ENCODE data around the gene TBC1D8. TPM values are rescaled to one million over a fixed set of nuclear protein-coding genes. Genes with fewer than 3 reads are reported as not detected.

TBC1D8 gene
- total and polyA plus RNA-seq, 2 of the 8 experiments (the other 6 are each of a cell fraction or from before 2014, with no cell fraction given), result 20.8 to 21.8 TPM

- no peak for FAIRE-seq
- TF ChIP-seq JUND (IDR thresholded peaks at IDR 0.05; ENCODE audit: low read length) (no peak), SIRT6 (IDR thresholded peaks at IDR 0.05; ENCODE audit: low read length) (no peak), MAFK (IDR thresholded peaks at IDR 0.05; ENCODE audit: low read depth, low read length) (no peak), ASH2L (IDR thresholded peaks at IDR 0.05; ENCODE audit: low read length) (no peak), MAX (IDR thresholded peaks at IDR 0.05) (no peak), CTCF (IDR thresholded peaks at IDR 0.05; ENCODE audit: control extremely low read depth in 1 of 3, insufficient read depth in 1 of 3, low read depth in 1 of 3, low read length in 3 of 3) (no peak), SP4 (IDR thresholded peaks at IDR 0.05; ENCODE audit: low read length) (no peak), POLR2A (IDR thresholded peaks at IDR 0.05; ENCODE audit: control extremely low read depth in 1 of 2, low read depth in 2 of 2, low read length in 2 of 2) (no peak), EGR1 (IDR thresholded peaks at IDR 0.05; ENCODE audit: borderline replicate concordance, low read depth, low read length) (no peak), SIX5 (IDR thresholded peaks at IDR 0.05; ENCODE audit: low read depth, low read length) (no peak), NRF1 (IDR thresholded peaks at IDR 0.05; ENCODE audit: low read depth, low read length) (no peak)
- TF ChIP-seq, protein P1, sequence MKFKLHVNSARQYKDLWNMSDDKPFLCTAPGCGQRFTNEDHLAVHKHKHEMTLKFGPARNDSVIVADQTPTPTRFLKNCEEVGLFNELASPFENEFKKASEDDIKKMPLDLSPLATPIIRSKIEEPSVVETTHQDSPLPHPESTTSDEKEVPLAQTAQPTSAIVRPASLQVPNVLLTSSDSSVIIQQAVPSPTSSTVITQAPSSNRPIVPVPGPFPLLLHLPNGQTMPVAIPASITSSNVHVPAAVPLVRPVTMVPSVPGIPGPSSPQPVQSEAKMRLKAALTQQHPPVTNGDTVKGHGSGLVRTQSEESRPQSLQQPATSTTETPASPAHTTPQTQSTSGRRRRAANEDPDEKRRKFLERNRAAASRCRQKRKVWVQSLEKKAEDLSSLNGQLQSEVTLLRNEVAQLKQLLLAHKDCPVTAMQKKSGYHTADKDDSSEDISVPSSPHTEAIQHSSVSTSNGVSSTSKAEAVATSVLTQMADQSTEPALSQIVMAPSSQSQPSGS (IDR thresholded peaks at IDR 0.05; ENCODE audit: low read length), result no peak
Measured at GRCh38 chr2:100963026-100963375, 188.2 kb downstream of the TBC1D8 start.

More at GRCh38 chr2:100963026-100963375, 188.2 kb downstream of the TBC1D8 start:
- no peak overlapping the region for H3K14ac ChIP-seq (ENCODE audit: insufficient read length)
- no peak overlapping the region for H3K56ac ChIP-seq (replicated peaks; ENCODE audit: insufficient read length, low read depth, low read length)
- H2AK5ac ChIP-seq (ENCODE audit: low read depth, low read length), result no peak overlapping the region
- ChIA-PET CTCF (ENCODE audit: partially characterized antibody) (no interaction called here), POLR2A (ENCODE audit: partially characterized antibody) (no interaction called here)
- H3K36me3 ChIP-seq (ENCODE audit: control insufficient read depth in 2 of 4, insufficient read depth in 4 of 4, low read length in 3 of 4), result no peaks in the 10 kb centered on the region
- H3K9ac ChIP-seq (replicated peaks in 1 of 4; ENCODE audit: extremely low read depth in 1 of 4, low read depth in 3 of 4, low read length in 3 of 4), result no peak overlapping the region
- no peaks in the 10 kb centered on the region for H3K79me2 ChIP-seq (ENCODE audit: control insufficient read depth in 1 of 2, insufficient read depth in 2 of 2, low read length in 2 of 2)
- no peaks in the 10 kb centered on the region for H3K27me3 ChIP-seq (replicated peaks in 1 of 4; ENCODE audit: control insufficient read depth in 3 of 4, extremely low read depth in 1 of 4, insufficient read depth in 3 of 4, low read length in 3 of 4)
- H2BK20ac ChIP-seq (ENCODE audit: low read length), result no peak overlapping the region
- no peaks in the 10 kb centered on the region for H3K23me2 ChIP-seq (ENCODE audit: low read depth, low read length)
- H2BK5ac ChIP-seq (ENCODE audit: low read depth, low read length), result no peak overlapping the region
- no peak overlapping the region for H2BK120ac ChIP-seq (replicated peaks; ENCODE audit: low read depth, low read length)
- H4K8ac ChIP-seq (ENCODE audit: extremely low read depth, insufficient read depth, low read length), result no peak overlapping the region
- H3K4me1 ChIP-seq (replicated peaks in 1 of 4; ENCODE audit: control insufficient read depth in 3 of 4, insufficient read depth in 4 of 4, low read length in 3 of 4), result peaks cover 0 to 3% (median 0%) of the 10 kb centered on the region in 4 experiments; a peak in 1 of 7 replicates
- WGBS, 2 experiments (ENCODE audit: extremely low coverage in 1 of 2, insufficient coverage in 1 of 2, insufficient read length in 1 of 2, insufficient replicate concordance in 2 of 2, low coverage in 1 of 2, low lambda C conversion rate in 2 of 2, missing lambda C conversion rate in 1 of 2), result 95% methylated on average over 4 of the region's 4 CpGs; no CpG with 5 or more reads in 1 of the 2 experiments
- H2AFZ ChIP-seq (ENCODE audit: low read length), result no peak overlapping the region
- H4K20me1 ChIP-seq (replicated peaks in 1 of 2; ENCODE audit: control insufficient read depth in 1 of 2, insufficient read depth in 2 of 2, low read length in 2 of 2), result no peaks in the 10 kb centered on the region
- no peak overlapping the region for H2BK15ac ChIP-seq (ENCODE audit: low read length)
- no peaks in the 10 kb centered on the region for H3K9me3 ChIP-seq (ENCODE audit: insufficient read depth in 2 of 2, low read depth in 1 of 2, low read length in 1 of 2)
- no peak overlapping the region for H4K91ac ChIP-seq (replicated peaks; ENCODE audit: insufficient read length, low read length)
- no peak overlapping the region for H3K18ac ChIP-seq (ENCODE audit: extremely low read depth, low read length)
- no peak overlapping the region for H3K4me3 ChIP-seq (ENCODE audit: extremely low read depth in 1 of 4, insufficient read depth in 2 of 4, low read depth in 3 of 4, low read length in 4 of 4)
- no peak overlapping the region for H3K4ac ChIP-seq (replicated peaks; ENCODE audit: insufficient read length, low read depth, low read length)
- H3K79me1 ChIP-seq (ENCODE audit: low read depth, low read length), result no peaks in the 10 kb centered on the region
- H4K5ac ChIP-seq (ENCODE audit: insufficient read length, low read depth, low read length), result no peak overlapping the region
- no peak overlapping the region for H3K23ac ChIP-seq (ENCODE audit: insufficient read length)
- H2BK12ac ChIP-seq (ENCODE audit: low read depth, low read length), result no peak overlapping the region
- DNase-seq (ENCODE audit: low read depth in 1 of 2, low spot score in 2 of 2), result no peak
- H3K4me2 ChIP-seq (ENCODE audit: insufficient read depth in 1 of 2, low read depth in 2 of 2, low read length in 2 of 2), result no peak overlapping the region
- H3K27ac ChIP-seq (ENCODE audit: low read depth, low read length), result no peak overlapping the region
